Esophagus muscularis mucosa (tissue), 4 donors: ENCODE results near the gene PIP4P1.

Experiments
- CTCF ChIP-seq, 3 experiments: fragments of 200-600 bp in 2 of 3; fragments of 450-650 bp in 1 of 3; sonication (generic) in 2 of 3; IDR thresholded peaks; one replicate each; pipeline ENCODE4 v1.5.1; 2017 to 2019; ENCODE audit warnings: antibody characterized with exemption in 3 of 3, mild to moderate bottlenecking in 2 of 3, moderate library complexity in 1 of 3
- EP300 ChIP-seq: sonication (generic); formaldehyde crosslinking; IDR thresholded peaks from one replicate; pipeline ENCODE4 v1.6.1; 2017; ENCODE audit warnings: antibody characterized with exemption
- POLR2A ChIP-seq: fragments of 450-650 bp; IDR thresholded peaks from one replicate; pipeline ENCODE4 v1.6.1; 2017; ENCODE audit warnings: antibody characterized with exemption, moderate library complexity, mild to moderate bottlenecking, low read depth
- POLR2AphosphoS5 ChIP-seq, 2 donors: sonication (generic); formaldehyde crosslinking; IDR thresholded peaks; one replicate each; pipeline ENCODE4 v1.6.1; 2017; ENCODE audit warnings: antibody characterized with exemption in 2 of 2

DNA sequence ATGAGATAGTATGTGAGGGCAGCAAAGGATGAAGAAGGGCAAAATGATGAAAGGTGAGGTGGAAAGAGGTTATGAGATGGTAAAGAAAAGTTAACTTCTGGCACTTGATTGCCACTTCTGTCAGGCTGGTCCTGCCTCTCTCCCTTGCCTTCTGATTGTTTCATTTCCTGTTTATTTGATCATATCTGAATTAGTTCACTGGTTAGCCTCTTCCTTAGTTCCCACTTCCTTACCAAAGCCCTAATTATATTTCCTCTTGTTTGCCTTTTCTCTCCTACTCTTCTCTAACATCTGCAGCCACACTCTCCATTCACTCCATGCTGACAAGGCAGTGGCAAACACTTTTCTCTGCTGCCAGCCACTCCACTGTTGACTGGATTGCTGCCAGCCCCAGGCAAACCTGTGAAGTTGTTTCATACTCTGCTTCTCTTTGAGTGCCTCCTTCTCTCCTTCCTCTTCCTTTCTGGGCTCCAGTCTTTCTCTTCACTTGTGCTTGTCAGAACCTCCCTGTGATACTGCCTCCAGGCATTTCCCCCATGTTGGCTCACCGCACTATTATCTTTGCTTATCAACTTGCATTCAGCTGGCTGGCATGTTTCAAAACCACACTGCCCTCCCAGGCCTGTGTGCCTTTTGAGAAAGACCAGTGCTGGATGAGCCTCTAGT lies 16.1 kb upstream of the PIP4P1 start:
- no peak for TF ChIP-seq CTCF (IDR thresholded peaks at IDR 0.05)
- no peak for TF ChIP-seq EP300
- TF ChIP-seq POLR2AphosphoS5 (IDR thresholded peaks at IDR 0.05) = no peak
- no peak for TF ChIP-seq POLR2A
